Upper lobe of left lung (tissue), 6 donors: ENCODE measurements around the gene EAF2. TPM values are rescaled to one million over a fixed set of nuclear protein-coding genes. Genes with fewer than 3 reads are reported as not detected.
"Not testable (repeated sequence)": the region's sequence is repeated elsewhere in the genome, so short reads cannot be mapped to it uniquely, and the experiment has no call there.

Source experiments
- ATAC-seq, 2 donors: fragments of 200-7000 bp; cut with Tn5 transposase; one replicate each; pipeline ENCODE4 v1.9.1; 2022; ENCODE audit warnings: mild to moderate bottlenecking in 2 of 2, moderate library complexity in 2 of 2; ENCODE audit not compliant: low FRiP score in 2 of 2
- DNase-seq, 2 donors: peaks; one replicate each; pipeline ENCODE4 v3.0.0-alpha.2; 2019 to 2020
- H3K27ac ChIP-seq, 4 donors: fragments of 200-600 bp; sonication (generic); one replicate each; pipeline ENCODE4 v1.5.1; 2016 to 2019
- H3K27me3 ChIP-seq, 4 donors: fragments of 200-600 bp; sonication (generic); one replicate each; pipeline ENCODE4 v1.5.1; 2017 to 2019
- H3K36me3 ChIP-seq, 4 donors: fragments of 200-600 bp; sonication (generic); one replicate each; pipeline ENCODE4 v1.5.1; 2016 to 2019
- H3K4me1 ChIP-seq, 4 donors: fragments of 200-600 bp; sonication (generic); one replicate each; pipeline ENCODE4 v1.5.1; 2018 to 2019
- H3K4me3 ChIP-seq, 4 donors: fragments of 200-600 bp; sonication (generic); one replicate each; pipeline ENCODE4 v1.5.1; 2017 to 2019; ENCODE audit warnings: mild to moderate bottlenecking in 2 of 4, moderate library complexity in 1 of 4
- H3K9me3 ChIP-seq, 4 donors: fragments of 200-600 bp; sonication (generic); one replicate each; pipeline ENCODE4 v1.5.1; 2018 to 2019
- EP300 ChIP-seq, 4 donors: sonication (generic); formaldehyde crosslinking; IDR thresholded peaks; one replicate each; pipeline ENCODE4 v1.5.1; 2017; ENCODE audit warnings: antibody characterized with exemption in 4 of 4, control low read depth in 2 of 4
- POLR2A ChIP-seq, 4 donors: fragments of 450-650 bp; IDR thresholded peaks; one replicate each; pipeline ENCODE4 v1.5.1; 2016 to 2017; ENCODE audit warnings: antibody characterized with exemption in 4 of 4, mild to moderate bottlenecking in 2 of 4
- POLR2AphosphoS5 ChIP-seq, 2 donors: sonication (generic); formaldehyde crosslinking; IDR thresholded peaks; one replicate each; pipeline ENCODE4 v1.5.1; 2017; ENCODE audit warnings: antibody characterized with exemption in 2 of 2
- WGBS, 2 donors: methylation state at CpG; one replicate each; pipeline ENCODE4 v1.1.5; 2017 to 2018; 5-methylcytosine and 5-hydroxymethylcytosine counted together
- total RNA-seq, 6 donors: library from RNA; depleted of rRNA in 4 of 6; stranded (reverse); fragments of >200 nt in 4 of 6; gene quantifications; one replicate each; pipeline versions ENCODE4 v1.1.0 to v1.2.1, GENCODE V29; 2016 to 2021
- TF ChIP-seq, protein P1 (sequence below), 6 experiments: fragments of 450-650 bp in 4 of 6; fragments of 200-600 bp in 2 of 6; sonication (generic) in 2 of 6; IDR thresholded peaks; one replicate each; pipeline ENCODE4 v1.5.1; 2016 to 2019; ENCODE audit warnings: antibody characterized with exemption in 6 of 6
- donor health status: DM: no; HTN: no; CAD: no; lungs with moderate emphysema.
- donor health status: DM: no; HTN: yes; CAD: no; lungs with severe emphysema.

The EAF2 gene
- total RNA-seq, 6 donors from 2014 or later, result 3.1 to 12.8 (median 7.4) TPM

DNA sequence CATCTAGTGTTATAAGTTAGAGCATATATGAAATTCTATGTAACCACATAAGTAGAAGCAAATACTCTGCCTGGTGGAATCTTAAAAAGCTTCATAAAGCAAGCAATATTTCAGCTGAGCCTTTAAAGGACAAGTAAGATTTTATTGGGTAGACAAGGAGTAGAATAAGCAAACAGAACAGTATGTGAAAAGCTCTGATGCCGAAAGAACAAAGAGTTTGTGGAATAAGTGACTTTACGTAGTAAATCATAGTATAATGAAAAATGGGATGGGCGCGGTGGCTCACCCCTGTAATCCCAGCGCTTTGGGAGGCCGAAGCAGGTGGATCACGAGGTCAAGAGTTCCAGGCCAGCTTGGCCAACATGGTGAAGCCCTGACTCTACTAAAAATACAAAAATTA lies 9.9 kb downstream of the EAF2 start:
- TF ChIP-seq EP300 (IDR thresholded peaks at IDR 0.05) (no peak), POLR2A (IDR thresholded peaks at IDR 0.05) (no peak), POLR2AphosphoS5 (IDR thresholded peaks at IDR 0.05) (no peak)
- TF ChIP-seq, protein P1, sequence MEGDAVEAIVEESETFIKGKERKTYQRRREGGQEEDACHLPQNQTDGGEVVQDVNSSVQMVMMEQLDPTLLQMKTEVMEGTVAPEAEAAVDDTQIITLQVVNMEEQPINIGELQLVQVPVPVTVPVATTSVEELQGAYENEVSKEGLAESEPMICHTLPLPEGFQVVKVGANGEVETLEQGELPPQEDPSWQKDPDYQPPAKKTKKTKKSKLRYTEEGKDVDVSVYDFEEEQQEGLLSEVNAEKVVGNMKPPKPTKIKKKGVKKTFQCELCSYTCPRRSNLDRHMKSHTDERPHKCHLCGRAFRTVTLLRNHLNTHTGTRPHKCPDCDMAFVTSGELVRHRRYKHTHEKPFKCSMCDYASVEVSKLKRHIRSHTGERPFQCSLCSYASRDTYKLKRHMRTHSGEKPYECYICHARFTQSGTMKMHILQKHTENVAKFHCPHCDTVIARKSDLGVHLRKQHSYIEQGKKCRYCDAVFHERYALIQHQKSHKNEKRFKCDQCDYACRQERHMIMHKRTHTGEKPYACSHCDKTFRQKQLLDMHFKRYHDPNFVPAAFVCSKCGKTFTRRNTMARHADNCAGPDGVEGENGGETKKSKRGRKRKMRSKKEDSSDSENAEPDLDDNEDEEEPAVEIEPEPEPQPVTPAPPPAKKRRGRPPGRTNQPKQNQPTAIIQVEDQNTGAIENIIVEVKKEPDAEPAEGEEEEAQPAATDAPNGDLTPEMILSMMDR (IDR thresholded peaks at IDR 0.05), result no peak
- peaks cover 0 to 9% (median 0%) of the 10 kb centered on the region in 4 donors for H3K36me3 ChIP-seq
- WGBS, 2 donors, result 93% methylated on average over 7 of the region's 7 CpGs
- no peak overlapping the region for H3K4me3 ChIP-seq
- ATAC-seq (no peak), DNase-seq (no peak)
- H3K27ac ChIP-seq, result no peak overlapping the region
- no peaks in the 10 kb centered on the region for H3K27me3 ChIP-seq
- H3K4me1 ChIP-seq, result no peaks in the 10 kb centered on the region
- no peaks in the 10 kb centered on the region for H3K9me3 ChIP-seq

DNA sequence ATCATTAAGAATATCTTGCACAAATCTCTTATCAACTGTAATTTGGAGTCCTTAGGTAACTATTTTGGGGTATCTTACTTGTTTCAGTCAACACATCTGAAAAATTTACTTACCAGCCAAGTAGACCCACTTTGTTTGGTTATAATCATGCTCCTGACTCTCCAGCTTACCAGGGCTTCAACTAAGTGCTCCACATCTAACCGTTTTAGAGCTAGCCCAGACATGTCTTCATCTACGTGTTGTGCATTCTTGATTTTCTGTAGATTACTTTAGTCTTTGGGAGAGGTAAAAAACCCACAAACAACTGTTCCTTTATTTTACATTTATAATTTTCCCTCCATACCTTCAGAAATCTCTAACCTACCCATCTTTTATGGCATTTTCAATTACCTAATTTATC lies 17.2 kb downstream of the EAF2 start:
- no peak for ATAC-seq
- no peak for DNase-seq
- Histone ChIP-seq H3K9me3 (no peaks in the 10 kb centered on the region), H3K27ac (no peak overlapping the region), H3K4me3 (no peak overlapping the region), H3K4me1 (no peaks in the 10 kb centered on the region), H3K27me3 (no peaks in the 10 kb centered on the region), H3K36me3 (peaks cover 0 to 5% (median 0%) of the 10 kb centered on the region in 4 donors)
- no peak for TF ChIP-seq POLR2AphosphoS5 (IDR thresholded peaks at IDR 0.05)
- TF ChIP-seq, protein P1 (IDR thresholded peaks at IDR 0.05), result no peak
- TF ChIP-seq POLR2A (IDR thresholded peaks at IDR 0.05), result no peak
- TF ChIP-seq EP300 (IDR thresholded peaks at IDR 0.05), result no peak
- WGBS, 2 donors, result 90 to 91% methylated on average over 2 of the region's 2 CpGs

DNA sequence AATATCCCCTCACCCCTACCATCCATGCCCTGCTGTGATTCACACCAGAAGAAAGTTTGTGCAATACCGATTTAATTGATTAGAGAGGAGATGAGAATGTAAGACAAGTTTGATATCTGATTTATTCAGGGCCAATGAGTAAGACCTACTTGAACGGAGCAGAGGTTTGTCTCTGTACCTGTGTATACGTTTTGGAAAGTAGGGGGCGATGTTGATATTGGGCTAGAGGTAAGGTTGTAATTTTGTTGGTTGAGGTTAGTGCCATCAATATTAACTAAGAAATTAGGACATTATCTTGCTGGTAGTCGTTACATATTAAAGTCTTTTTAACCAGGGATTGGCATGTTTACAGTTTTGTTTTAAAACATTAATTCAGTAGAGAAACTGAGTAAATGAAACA lies 20.5 kb downstream of the EAF2 start:
- no peak for TF ChIP-seq POLR2A (IDR thresholded peaks at IDR 0.05)
- TF ChIP-seq POLR2AphosphoS5 (IDR thresholded peaks at IDR 0.05), result no peak
- TF ChIP-seq EP300 (IDR thresholded peaks at IDR 0.05), result no peak
- TF ChIP-seq, protein P1 (IDR thresholded peaks at IDR 0.05), result peak in 3 of 6 experiments; percentile 16 to 27 (median 27)
- 50 to 61% methylated on average over 5 of the region's 5 CpGs for WGBS, 2 donors
- ATAC-seq (no peak), DNase-seq (no peak)
- peaks cover 0 to 3% (median 0%) of the 10 kb centered on the region in 4 donors for H3K9me3 ChIP-seq
- peaks cover 0 to 9% (median 0%) of the 10 kb centered on the region in 4 donors for H3K36me3 ChIP-seq
- no peaks in the 10 kb centered on the region for H3K4me1 ChIP-seq
- H3K4me3 ChIP-seq, result no peak overlapping the region
- no peak overlapping the region for H3K27ac ChIP-seq
- H3K27me3 ChIP-seq, result no peaks in the 10 kb centered on the region

DNA sequence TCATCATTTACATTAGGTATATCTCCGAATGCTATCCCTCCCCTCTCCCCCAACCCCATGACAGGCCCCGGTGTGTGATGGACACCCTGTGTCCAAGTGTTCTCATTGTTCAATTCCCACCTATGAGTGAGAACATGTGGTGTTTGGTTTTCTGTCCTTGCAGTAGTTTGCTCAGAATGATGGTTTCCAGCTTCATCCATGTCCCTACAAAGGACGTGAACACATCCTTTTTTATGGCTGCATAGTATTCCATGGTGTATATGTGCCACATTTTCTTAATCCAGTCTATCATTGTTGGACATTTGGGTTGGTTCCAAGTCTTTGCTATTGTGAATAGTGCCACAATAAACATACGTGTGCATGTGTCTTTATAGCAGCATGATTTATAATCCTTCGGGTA lies 22.8 kb downstream of the EAF2 start:
- WGBS, 2 donors, result 84 to 95% methylated on average over 5 of the region's 5 CpGs

DNA sequence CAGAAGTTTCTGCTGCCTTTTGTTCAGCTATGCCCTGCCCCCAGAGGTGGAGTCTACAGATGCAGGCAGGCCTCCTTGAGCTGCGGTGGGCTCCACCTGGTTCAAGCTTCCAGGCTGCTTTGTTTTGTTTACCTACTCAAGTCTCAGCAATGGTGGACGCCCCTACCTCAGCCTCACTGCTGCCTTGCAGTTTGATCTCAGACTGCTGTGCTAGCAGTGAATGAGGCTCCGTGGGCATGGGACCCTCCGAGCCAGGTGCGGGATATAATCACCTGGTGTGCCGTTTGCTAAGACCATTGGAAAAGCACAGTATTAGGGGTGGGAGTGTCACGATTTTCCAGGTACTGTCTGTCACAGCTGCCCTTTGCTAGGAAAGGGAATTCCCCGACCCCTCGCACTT lies 28.2 kb downstream of the EAF2 start:
- not testable (repeated sequence) for H3K9me3 ChIP-seq, H3K27ac ChIP-seq, H3K27me3 ChIP-seq, ATAC-seq, H3K36me3 ChIP-seq, H3K4me3 ChIP-seq, H3K4me1 ChIP-seq, DNase-seq
- 93 to 98% methylated on average over 8 to 9 of the region's 9 CpGs for WGBS, 2 donors

More for the DNA sequence above, 22.8 kb downstream of the EAF2 start:
- not testable (repeated sequence) for H3K4me3 ChIP-seq, H3K9me3 ChIP-seq, ATAC-seq, DNase-seq, H3K4me1 ChIP-seq, H3K36me3 ChIP-seq, H3K27ac ChIP-seq, H3K27me3 ChIP-seq

DNA sequence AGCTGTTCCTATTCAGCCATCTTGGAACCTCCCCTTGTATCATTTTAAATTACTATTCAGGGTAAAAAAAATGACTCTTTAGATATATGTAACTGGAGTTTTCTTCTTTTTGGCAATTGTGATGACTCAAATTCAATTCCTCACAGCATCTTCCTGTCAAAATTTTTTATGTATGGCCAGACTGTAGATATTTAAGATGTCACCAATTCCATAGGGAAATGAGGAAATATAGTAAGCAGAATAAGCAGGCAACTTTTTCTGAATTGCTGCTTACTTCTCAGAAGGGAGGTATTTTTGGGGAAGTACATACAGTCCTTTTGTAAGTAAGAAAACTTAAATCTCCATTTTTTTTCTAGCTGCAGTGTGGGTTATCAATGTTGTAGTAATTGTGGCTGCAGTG lies 28.8 kb downstream of the EAF2 start:
- no peak overlapping the region for H3K4me3 ChIP-seq
- TF ChIP-seq POLR2A (IDR thresholded peaks at IDR 0.05) (no peak), POLR2AphosphoS5 (IDR thresholded peaks at IDR 0.05) (no peak), EP300 (IDR thresholded peaks at IDR 0.05) (no peak)
- TF ChIP-seq, protein P1 (IDR thresholded peaks at IDR 0.05), result no peak

More for the DNA sequence above, 28.8 kb downstream of the EAF2 start:
- Histone ChIP-seq H3K27me3 (no peaks in the 10 kb centered on the region), H3K4me1 (no peaks in the 10 kb centered on the region), H3K9me3 (peaks cover 0 to 4% (median 0%) of the 10 kb centered on the region in 4 donors), H3K27ac (no peak overlapping the region), H3K36me3 (peaks cover 0 to 4% (median 0%) of the 10 kb centered on the region in 4 donors)
- ATAC-seq, result no peak
- no peak for DNase-seq
